IPS-18a (cell line): Measurements from ENCODE around the gene EPG5.

Experiments
- H3K27ac ChIP-seq: one replicate; pipeline ENCODE4 v1.5.1; 2013; ENCODE audit warnings: low read length
- H3K27me3 ChIP-seq: one replicate; pipeline ENCODE4 v1.6.1; 2013; ENCODE audit warnings: mild to moderate bottlenecking, low read length; ENCODE audit not compliant: control insufficient read depth, insufficient read depth
- H3K36me3 ChIP-seq: one replicate; pipeline ENCODE4 v1.6.1; 2013; ENCODE audit warnings: low read depth, low read length; ENCODE audit not compliant: control insufficient read depth
- H3K4me1 ChIP-seq: one replicate; pipeline ENCODE4 v1.6.1; 2013; ENCODE audit warnings: low read depth, low read length; ENCODE audit not compliant: control insufficient read depth
- H3K4me3 ChIP-seq: one replicate; pipeline ENCODE4 v1.5.1; 2013; ENCODE audit warnings: low read length
- H3K9ac ChIP-seq: one replicate; pipeline ENCODE4 v1.6.1; 2013; ENCODE audit warnings: mild to moderate bottlenecking, low read length, moderate library complexity
- H3K9me3 ChIP-seq: one replicate; pipeline ENCODE4 v1.6.1; 2013; ENCODE audit warnings: low read depth, low read length; ENCODE audit not compliant: control insufficient read depth

The EPG5 gene

GRCh38 chr18:45844938-45845337 lies 122.2 kb downstream of the EPG5 start:
- Histone ChIP-seq H3K9ac (no peak overlapping the region), H3K9me3 (no peaks in the 10 kb centered on the region), H3K27ac (no peak overlapping the region), H3K36me3 (no peaks in the 10 kb centered on the region), H3K4me3 (no peak overlapping the region), H3K27me3 (no peaks in the 10 kb centered on the region), H3K4me1 (no peaks in the 10 kb centered on the region)

GRCh38 chr18:45843019-45843418 lies 124.1 kb downstream of the EPG5 start:
- H3K27me3 ChIP-seq: peaks cover 9% of the 10 kb centered on the region
- H3K27ac ChIP-seq: no peak overlapping the region
- H3K9ac ChIP-seq: no peak overlapping the region
- no peaks in the 10 kb centered on the region for H3K9me3 ChIP-seq
- H3K36me3 ChIP-seq: no peaks in the 10 kb centered on the region
- no peaks in the 10 kb centered on the region for H3K4me1 ChIP-seq
- H3K4me3 ChIP-seq: no peak overlapping the region

GRCh38 chr18:45841765-45842442 lies 125.2 kb downstream of the EPG5 start:
- Histone ChIP-seq H3K9ac (no peak overlapping the region), H3K36me3 (no peaks in the 10 kb centered on the region), H3K4me1 (peaks cover 2% of the 10 kb centered on the region), H3K9me3 (no peaks in the 10 kb centered on the region), H3K27ac (no peak overlapping the region), H3K27me3 (peaks cover 20% of the 10 kb centered on the region), H3K4me3 (no peak overlapping the region)

DNA sequence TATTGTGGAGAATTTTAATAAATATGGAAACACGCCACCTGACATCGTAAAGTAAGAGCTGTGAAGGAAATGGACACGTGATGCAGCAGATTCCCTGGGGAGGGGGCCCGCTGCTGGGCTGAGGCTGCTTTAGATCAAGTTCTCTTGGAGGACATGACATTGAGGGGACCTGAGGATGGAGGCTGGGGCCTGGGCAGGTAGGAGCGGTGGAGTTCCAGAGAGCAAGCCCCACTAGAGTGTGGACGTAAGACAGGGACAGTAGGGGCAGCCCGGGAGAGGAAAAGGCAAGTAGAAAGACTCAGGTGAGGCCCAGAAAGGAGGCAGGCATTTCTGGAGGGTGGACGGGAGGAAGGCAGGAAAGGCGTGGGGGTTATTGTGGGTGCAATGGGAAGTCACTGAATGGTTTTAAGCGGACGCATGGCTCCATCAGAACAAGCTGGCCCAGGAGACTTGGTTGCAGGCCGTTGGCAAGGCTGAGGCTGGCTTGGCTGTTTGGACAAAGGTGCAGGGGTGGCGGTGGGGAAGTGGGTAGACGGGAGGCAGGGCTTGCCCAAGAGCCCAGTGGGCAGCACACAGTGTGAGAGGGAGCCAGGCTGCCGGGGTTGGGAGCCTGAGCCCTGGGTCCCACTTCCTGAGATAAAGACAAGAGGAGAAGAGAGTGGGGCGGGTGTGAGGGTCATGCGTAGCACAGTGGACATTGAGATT lies 125.9 kb downstream of the EPG5 start:
- Histone ChIP-seq H3K36me3 (no peaks in the 10 kb centered on the region), H3K27ac (no peak overlapping the region), H3K4me1 (peaks cover 9% of the 10 kb centered on the region), H3K27me3 (peaks cover 27% of the 10 kb centered on the region), H3K4me3 (no peak overlapping the region), H3K9me3 (no peaks in the 10 kb centered on the region), H3K9ac (no peak overlapping the region)

DNA sequence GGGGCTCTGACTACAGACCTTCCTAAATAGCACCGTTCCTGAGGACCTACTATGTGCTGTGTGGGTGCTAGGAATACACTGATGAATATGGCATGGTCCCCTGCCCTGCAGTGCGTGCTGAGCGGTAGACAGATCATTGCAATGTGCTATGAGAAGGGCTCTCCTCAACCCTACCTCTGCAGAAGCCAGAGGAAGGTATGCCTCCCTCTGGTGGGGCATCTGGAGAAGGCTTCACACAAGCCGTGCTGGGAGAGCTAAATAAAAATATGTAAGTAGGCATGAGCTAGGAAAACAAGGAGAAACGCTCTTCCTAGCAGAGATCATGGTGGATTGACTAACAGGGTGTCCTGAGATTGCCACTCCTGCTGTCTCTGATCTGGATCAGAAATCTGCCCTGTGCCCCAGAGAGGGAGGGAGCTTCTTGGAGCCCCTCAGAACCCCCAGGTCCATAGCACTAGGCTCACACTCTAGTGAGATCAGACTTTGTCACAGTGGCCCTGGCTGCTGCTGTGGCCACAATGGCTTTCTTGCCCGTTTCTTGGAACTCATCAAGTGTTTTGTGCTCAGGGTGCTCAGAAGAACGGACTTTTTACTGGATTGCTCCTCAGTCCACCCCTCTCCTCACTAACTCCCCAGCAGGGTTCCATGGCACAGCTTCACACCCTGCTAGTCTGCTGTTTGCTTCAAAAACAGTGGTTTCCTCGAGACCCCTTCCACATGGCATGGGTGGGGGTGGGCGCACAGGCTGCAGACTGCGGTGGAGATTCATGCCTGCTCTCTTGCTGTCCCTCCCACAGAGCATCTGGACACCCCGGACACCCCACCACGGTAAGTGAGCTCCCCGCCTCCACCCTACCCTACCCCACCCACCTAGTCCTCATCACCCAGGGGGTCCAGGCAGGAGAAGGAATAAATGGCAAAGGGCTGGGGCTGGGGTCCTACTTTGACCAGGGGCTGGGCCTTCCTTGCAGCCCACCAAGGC lies 127.4 kb downstream of the EPG5 start:
- Histone ChIP-seq H3K4me3 (no peak overlapping the region), H3K36me3 (no peaks in the 10 kb centered on the region), H3K9me3 (no peaks in the 10 kb centered on the region), H3K27ac (no peak overlapping the region), H3K4me1 (peaks cover 11% of the 10 kb centered on the region), H3K27me3 (peaks cover 35% of the 10 kb centered on the region), H3K9ac (no peak overlapping the region)

- Histone ChIP-seq H3K4me3 (peak overlapping the region; percentile 22), H3K36me3 (no peaks in the 10 kb centered on the region), H3K27me3 (peaks cover 39% of the 10 kb centered on the region), H3K27ac (no peak overlapping the region), H3K4me1 (peaks cover 11% of the 10 kb centered on the region), H3K9ac (no peak overlapping the region), H3K9me3 (no peaks in the 10 kb centered on the region)
Observed at GRCh38 chr18:45838302-45839070, 128.6 kb downstream of the EPG5 start.

- peak overlapping the region; percentile 22 for H3K4me3 ChIP-seq
Observed at GRCh38 chr18:45837283-45838070, 129.7 kb downstream of the EPG5 start.

DNA sequence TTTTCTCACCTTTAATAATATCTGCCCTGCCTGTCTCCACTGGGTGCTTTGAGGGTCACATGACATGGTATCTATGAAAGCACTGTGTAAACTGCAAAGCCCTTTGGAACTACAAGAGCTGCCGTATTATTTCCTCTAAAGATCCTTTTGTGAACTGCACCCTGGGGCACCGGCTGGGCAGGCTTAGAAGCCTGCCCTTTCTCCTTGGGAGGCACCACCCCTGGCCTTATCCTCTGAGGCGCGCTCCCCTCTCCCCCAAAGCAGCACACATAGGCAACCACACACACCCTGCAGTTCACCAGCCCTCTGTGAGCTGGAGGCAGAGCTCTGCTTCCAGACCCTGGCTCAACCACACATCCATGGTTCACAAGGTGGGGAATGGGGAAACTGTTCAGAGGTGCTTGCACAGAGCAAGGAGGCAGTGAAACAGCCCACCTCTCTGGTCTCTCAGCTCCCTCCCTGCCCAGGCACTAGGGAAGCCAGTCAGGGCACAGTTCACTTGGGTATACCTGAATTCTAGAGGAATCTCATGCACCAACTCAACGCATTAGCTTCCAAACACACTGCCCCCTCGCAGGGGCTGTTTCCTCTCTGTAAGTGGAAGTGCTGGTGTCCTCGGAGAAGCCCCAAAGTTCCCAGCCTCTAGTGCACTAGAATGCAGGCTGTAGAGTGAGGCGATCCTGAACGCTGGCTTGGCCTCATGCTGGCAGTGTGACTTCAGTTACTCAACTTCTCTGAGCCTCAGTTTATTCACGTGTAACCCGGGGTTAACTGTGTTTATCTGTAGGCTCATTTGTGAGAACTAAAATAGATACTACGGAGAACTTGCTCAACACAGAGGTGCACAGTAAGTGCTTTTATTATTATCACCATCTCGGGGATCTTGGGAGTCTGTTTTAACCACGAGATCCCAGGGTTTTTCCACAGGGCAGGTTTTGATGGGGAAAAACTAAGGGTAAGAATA lies 130.6 kb downstream of the EPG5 start:
- H3K27me3 ChIP-seq: peaks cover 39% of the 10 kb centered on the region
- H3K9ac ChIP-seq: no peak overlapping the region
- H3K4me3 ChIP-seq: peak overlapping the region; percentile 22
- no peaks in the 10 kb centered on the region for H3K9me3 ChIP-seq
- no peaks in the 10 kb centered on the region for H3K36me3 ChIP-seq
- no peak overlapping the region for H3K27ac ChIP-seq
- H3K4me1 ChIP-seq: peaks cover 11% of the 10 kb centered on the region

More at GRCh38 chr18:45837283-45838070, 129.7 kb downstream of the EPG5 start:
- Histone ChIP-seq H3K27me3 (peaks cover 39% of the 10 kb centered on the region), H3K9ac (no peak overlapping the region), H3K9me3 (no peaks in the 10 kb centered on the region), H3K4me1 (peaks cover 11% of the 10 kb centered on the region), H3K27ac (no peak overlapping the region), H3K36me3 (no peaks in the 10 kb centered on the region)

DNA sequence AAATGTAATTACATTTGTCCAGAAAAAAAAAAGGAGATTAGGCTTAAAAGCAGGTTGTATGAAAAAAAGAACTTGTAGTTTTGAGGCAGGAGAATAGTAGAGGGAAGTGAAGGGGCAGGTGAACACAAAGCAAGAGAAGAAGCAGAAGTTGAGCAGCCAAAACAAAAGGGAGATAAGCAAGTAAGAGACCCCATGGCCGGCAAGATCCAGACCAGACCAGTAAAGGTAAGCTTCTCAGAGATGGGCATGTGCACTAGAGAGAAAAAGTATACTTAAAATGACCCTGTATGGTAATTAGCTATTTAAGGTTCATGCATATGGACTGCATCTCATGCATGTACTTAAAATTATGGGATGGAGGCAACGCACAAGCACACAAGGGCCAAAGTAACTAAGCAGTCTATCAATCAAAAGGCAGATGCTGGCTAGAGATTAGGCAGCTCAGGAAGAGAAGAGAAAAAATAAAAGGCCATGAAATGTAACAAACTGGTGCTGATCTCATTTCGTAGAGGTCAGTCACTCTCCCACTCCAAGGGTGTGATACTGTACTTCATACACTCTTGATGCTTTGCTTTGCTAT lies 132.0 kb downstream of the EPG5 start:
- no peak overlapping the region for H3K4me3 ChIP-seq
- peaks cover 39% of the 10 kb centered on the region for H3K27me3 ChIP-seq
- no peak overlapping the region for H3K27ac ChIP-seq
- H3K9ac ChIP-seq: no peak overlapping the region
- H3K36me3 ChIP-seq: no peaks in the 10 kb centered on the region
- H3K4me1 ChIP-seq: peaks cover 11% of the 10 kb centered on the region
- no peaks in the 10 kb centered on the region for H3K9me3 ChIP-seq
